Activated CD4-positive, alpha-beta T cell treated with anti-CD3 and anti-CD28 coated beads, Interleukin-2, amount 50 U/mL, for 4 hours (primary cell): ENCODE data around the gene TNNT1.

Experiments used
- DNase-seq, 2 experiments: peaks; one replicate each; pipeline ENCODE4 v3.0.0-alpha.2; 2020

The TNNT1 gene

DNA sequence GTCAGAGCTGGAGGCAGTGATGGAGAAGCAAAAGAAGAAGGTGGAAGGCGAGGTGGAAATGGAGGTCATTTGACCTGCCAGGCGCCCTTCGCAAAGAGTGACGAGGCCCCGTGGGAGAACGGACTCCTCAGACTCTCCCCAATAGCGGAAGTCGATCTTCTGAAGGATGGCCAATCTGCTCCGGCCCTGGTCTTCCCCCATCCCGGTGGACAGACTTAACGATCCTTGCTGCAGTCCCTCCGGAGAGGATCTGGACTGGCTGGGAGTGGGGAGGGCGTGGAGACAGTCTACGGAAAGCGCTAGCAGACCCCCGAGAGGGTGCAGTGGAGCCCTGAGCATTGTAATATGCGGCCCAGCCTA is 61.5 kb downstream of the TNNT1 start:
- no peak for DNase-seq

DNA sequence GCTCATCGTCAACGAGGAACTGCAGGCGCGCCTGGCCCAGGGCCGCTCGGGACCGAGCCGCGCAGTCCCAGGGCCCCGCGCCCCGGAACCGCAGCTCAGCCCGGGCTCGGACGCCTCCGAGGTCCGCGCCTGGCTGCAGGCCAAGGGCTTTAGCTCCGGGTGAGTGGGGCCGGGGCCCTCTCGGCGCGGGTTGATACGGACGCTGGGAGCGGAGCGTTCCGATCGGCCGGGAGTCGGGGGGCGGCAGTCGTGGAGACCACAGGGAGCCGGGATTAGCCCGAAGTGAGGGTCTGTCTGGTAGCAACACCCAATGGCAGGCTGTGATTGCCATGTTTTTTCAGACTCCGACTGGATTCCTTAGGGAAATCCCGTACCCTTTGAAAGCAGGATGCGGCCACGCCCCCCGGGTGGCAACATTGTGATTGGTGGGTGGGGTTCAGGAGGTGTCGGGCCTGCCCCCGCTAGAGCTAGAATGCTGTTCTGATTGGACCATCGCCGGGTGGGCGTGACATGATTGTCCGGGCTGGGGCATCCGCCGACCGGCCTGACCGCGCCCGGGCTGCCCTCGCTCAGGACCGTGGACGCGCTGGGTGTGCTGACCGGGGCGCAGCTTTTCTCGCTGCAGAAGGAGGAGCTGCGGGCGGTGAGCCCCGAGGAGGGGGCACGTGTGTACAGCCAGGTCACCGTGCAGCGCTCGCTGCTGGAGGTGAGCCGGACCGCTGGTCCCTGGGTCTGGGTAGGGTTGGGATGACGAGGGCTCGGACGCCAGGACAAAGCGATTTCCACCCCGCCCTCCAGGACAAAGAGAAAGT is 62.1 kb downstream of the TNNT1 start:
- peak; percentile 30 to 32 for DNase-seq

DNA sequence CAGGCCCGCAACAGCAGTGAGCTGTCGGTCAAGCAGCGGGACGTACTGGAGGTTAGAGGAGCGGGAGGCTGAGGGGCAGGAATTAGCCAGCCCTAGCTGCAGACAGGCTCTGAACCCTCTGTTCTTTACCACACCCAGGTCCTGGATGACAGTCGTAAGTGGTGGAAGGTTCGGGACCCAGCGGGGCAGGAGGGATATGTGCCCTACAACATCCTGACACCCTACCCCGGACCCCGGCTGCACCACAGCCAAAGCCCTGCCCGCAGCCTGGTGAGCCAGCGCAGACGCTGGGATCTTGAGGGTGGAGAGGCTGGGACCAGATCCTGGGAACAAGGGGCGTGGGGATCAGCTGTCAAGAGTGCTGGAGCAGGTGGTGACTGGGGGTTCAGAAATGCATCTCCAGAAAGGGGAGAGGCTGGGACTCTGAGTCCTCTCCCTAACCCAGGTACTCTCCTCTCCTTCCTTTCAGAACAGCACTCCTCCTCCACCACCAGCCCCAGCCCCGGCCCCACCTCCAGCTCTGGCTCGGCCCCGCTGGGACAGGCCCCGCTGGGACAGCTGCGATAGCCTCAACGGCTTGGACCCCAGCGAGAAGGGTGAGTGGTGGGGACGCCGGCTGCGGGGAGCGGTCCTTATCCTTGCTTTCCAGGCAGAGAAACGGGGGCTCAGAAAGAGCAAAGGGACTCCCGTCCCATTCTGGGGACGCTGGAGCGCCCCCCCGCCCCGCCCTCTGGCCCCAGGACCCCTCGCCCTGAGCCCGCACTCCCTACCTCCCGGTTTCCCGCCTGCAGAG is 62.9 kb downstream of the TNNT1 start:
- no peak for DNase-seq

DNA sequence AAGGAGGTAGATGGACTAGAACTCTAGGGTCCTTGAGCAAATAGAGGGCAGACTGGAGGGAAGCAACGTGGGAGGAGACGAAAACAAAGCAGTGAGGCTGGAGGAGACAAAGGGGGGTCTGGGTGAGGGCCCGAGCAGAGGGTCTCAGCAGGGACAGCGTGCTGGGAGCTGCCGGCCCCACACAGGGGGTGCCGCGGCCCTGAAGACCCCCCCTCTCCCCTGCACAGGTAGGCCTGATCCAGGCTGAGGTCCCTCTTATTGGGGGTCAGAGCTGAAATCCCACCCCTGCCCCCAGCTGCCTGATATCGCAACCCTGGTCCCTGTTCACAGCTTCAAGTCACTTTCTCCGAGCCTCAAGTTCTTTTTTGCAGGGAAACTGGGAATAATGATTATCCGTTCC is 64.6 kb downstream of the TNNT1 start:
- no peak for DNase-seq

DNA sequence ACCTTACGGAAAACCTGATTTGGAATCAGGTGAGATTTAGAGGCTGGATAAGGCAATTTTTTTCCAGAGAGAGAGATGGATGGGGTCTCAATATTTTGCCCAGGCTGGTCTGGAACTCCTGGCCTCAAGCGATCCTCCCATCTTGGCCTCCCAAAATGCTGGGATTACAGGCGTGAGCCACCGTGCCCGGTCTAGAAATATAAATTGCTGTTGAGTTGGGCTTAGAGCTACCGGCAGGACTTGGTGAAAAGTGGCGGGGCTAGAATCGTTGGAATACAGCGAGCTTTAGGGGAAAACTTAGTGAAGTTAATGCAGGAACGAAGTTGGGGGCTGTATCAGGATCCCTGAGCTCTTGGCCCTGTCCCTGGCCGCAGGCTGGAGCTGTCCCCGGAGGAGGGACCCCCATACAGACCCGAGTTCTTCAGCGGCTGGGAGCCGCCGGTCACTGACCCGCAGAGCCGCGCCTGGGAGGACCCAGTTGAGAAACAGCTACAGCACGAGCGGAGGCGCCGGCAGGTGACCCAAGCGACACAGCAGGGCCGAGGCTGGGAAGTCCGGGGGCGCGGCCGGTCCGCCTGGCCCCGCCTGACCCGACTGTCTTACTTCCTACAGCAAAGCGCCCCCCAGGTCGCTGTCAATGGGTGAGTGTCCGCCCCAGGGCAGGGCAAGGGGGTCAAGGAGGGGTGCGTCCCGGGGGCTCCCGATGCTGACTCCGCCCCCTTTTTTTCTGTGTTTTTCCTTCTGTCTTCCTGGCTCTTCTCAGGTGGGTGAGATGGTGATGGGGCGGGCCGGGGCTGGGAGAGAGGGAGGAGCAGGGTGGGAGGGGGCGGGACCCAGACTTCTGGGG is 65.8 kb downstream of the TNNT1 start:
- DNase-seq = no peak
